ENCODE measurements around the gene PPP1R13B. TPM values are rescaled to one million over a fixed set of nuclear protein-coding genes. Genes with fewer than 3 reads are reported as not detected.

Gene PPP1R13B
- total RNA-seq, 2 donors from 2014 or later, result 63.0 to 89.3 TPM

GRCh38 chr14:103739793-103740501, 107.4 kb downstream of the PPP1R13B start:
- DNase-seq, result no peak
- ATAC-seq, result no peak
- intact Hi-C loops (cut with DNase I), result no loop called here

DNA sequence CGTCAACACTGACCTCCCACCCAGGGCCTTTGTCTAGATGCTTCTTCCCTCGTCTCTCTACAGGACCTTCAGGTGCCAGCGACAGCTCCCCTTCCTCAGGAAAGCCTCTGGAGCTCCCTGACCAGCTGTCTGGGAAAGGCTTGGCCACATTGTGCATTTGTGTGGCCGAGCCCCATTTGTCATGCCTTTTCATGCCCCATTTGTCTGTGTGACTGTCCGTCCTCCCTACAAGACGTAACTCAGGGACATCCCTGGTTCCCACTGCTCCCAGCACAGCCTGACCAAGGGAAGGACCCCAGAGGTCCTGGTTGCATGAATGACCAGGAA, 107.9 kb downstream of the PPP1R13B start:
- DNase-seq, result no peak
- intact Hi-C loops (cut with DNase I), result no loop called here
- ATAC-seq, result no peak

DNA sequence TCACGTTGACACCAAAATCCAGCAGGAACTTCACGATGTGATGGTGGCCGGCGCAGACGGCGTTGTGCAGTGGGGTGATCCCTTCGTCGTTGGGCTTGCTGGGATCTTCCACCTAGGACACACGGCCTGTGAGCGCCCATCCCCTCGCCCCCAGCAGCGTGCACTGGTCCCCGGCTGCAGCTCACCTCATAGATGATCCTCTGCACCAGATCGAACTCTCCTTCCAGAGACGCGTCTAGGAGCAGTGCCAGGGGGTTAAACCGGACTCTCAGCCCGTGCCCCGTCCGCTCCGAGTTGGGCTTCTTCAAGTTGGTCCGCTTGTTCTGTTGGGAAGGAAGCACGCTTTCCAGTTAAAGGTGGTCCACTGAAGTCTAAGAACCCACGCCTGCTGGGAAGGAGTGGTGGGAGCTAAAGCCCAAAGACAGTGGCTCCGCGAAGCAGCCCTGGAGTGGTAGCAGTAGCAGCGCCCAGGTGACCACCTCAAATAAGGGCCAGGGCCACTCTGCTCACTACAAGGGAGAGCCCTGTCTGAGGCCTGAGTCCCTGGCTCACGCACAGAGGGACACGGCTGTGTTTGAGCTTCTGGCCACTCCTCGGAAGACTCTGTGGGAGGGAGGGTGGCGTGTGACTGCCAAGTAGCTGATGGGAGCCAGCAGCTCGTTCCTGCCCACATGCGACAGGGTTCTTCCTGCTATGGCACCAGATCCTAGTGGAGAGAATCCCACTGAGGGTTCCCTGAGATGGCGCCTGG, 108.5 kb downstream of the PPP1R13B start:
- intact Hi-C loops (cut with DNase I), result no loop called here
- ATAC-seq (no peak), DNase-seq (no peak)

GRCh38 chr14:103738166-103738565, 109.2 kb downstream of the PPP1R13B start:
- ATAC-seq (no peak), DNase-seq (no peak)
- intact Hi-C loops (cut with DNase I), result no loop called here

GRCh38 chr14:103737432-103738045, 109.8 kb downstream of the PPP1R13B start:
- DNase-seq (no peak), ATAC-seq (no peak)
- intact Hi-C loops (cut with DNase I), result no loop called here

DNA sequence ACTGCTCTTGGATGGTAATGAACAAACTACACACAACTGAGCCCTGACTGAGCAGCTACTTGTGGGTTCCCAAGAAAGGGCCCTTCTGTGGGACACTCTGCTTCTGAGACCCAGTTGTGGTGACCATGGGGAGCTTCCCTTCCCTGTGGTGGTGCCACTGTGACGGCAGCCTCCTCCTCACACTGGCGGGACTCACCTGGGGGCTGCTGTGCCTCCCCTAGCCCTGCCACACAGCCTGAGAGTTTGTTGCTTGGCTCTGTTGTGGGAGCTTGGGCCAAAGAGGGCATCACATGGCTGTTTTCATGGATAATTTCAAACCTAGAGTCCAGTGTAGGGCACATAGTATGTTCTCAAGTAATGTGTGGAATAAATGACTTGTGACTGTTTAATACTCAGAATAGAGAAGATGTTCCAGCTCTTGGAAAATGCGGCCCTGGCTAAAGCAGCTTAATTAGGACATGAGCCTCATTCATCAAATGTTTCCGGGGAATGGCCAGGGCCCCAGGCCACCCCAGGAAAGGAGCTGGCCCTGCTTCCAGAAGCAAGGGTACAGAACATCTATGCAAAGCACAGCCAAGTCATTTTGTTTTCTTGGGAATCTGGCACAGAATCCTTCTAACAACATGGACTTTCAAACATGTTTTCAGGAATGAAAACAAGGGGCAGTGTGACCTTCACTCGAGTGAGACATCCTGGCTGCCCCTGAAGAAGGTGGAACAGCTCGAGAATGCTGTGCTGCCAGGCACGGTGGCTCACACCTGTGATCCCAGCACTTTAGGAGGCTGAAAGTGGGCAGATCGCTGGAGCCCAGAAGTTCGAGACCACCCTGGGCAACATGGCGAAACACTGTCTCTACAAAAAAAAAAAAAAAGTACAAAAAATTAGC, 110.6 kb downstream of the PPP1R13B start:
- intact Hi-C loops (cut with DNase I), result no loop called here
- ATAC-seq (no peak), DNase-seq (no peak)

DNA sequence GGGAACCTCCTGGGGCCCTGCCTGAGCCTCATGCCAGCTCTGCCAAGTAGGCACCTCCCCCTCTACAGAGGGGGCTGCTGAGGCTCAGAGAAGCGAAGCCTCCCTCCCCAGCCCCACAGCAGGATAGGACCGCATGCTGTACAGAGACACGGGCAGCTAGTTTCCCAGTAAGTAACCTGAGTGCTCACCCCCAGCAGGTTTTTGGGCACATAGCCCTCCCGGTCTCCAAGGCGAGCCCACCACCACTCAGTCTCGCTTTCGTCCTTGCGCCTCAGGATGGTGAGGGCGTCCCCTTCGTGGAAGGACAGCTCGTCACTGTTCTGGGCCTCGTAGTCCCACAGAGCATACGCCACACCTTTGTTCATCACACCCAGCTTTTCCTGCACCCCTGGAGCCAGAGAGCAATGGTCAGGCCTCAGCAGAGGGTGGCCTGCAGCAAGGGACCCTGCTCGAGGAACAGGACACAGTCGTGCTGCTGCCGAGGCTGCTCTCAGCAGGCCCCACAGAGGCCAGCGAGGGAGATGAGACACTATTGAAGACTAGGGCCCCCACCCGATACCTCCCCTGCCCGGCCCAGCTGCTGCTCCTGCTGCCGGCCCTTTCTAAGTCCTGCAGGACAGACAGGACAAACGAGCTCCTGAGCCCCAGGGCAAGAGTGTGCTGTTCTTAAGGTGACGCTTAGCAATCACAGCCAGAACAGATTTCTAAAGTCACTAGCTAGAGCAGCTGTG, 111.4 kb downstream of the PPP1R13B start:
- ATAC-seq (no peak), DNase-seq (no peak)
- intact Hi-C loops (cut with DNase I), result no loop called here

GRCh38 chr14:103735439-103735814, 111.9 kb downstream of the PPP1R13B start:
- intact Hi-C loops (cut with DNase I), result no loop called here
- ATAC-seq (peak; percentile 7 to 44), DNase-seq (no peak)

GRCh38 chr14:103735022-103735421, 112.4 kb downstream of the PPP1R13B start:
- ATAC-seq (peak in 1 of 2 donors; percentile 8), DNase-seq (no peak)
- intact Hi-C loops (cut with DNase I), result no loop called here

- intact Hi-C loops (cut with DNase I), result no loop called here
- DNase-seq, result no peak
- no peak for ATAC-seq
These were observed 113.1 kb downstream of the PPP1R13B start for GRCh38 chr14:103734081-103734888.

DNA sequence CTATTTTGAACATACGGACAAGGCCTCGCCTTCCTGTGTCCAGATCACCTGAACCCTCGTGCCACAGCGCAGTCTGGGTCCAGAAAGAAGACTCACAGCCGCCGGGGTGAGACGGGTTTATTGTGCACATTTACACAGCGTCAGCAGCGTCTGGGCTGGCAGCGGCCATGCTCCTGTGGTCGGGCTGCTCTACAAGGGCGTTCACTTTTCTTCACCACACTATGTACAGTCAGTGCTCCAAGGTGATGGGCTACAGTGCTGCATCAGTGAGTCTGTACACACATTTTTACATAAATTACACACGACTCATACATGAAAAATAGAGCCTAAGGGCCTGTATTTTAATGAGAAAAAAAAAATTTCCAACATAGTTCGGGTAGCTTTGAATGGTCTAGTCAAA, 113.7 kb downstream of the PPP1R13B start:
- intact Hi-C loops (cut with DNase I), result no loop called here
- ATAC-seq (no peak), DNase-seq (no peak)

- ATAC-seq, result no peak
- DNase-seq, result no peak
- intact Hi-C loops (cut with DNase I), result no loop called here
These were observed 114.3 kb downstream of the PPP1R13B start for GRCh38 chr14:103732868-103733620.

DNA sequence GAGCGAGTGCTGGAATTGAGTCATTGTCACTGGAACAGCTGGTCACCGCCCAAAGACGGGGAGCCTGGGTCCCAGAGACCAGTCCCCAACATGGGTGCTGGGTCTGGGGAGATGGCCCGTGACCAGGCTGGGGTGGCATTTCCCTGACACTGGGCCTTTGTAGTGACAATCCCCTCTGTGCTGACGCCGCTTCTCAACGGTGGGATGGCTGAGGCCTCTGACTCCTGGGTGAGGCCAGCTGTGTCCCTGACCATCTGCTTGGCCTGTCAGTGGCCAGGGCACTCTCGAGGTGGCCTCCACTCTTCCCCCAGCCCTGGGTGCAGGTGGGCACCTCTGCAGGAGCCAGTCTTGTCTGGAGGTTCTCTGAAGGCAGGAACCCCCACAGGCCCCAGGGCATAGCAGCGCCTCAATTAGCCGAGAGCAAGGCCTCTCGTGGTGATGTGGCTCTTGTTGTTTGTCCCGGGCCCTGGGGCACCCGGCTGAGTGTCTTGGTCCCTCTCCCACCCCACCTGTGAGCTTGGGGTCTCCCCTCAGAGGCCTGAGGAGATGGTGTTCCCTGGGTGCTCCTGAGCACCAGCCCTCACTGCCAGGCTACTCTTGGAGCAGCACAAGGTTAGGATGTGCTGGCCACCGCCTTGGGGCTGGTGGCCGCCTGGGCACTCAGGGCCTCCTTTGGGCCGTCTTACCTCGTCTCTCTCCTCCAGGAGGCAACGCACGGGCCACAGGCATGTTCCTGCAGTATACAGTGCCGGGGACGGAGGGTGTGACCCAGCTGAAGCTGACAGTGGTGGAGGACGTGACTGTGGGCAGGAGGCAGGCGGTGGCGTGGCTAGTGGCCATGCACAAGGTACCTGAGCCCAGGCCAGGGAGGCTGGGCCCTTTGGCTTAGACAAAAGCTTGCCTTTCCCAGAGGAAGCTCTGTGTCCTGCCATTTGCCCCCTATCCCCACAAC, 115.2 kb downstream of the PPP1R13B start:
- intact Hi-C loops (cut with DNase I), result no loop called here
- DNase-seq, result no peak
- no peak for ATAC-seq

GRCh38 chr14:103731481-103731880, 115.9 kb downstream of the PPP1R13B start:
- intact Hi-C loops (cut with DNase I), result no loop called here
- no peak for DNase-seq

GRCh38 chr14:103730490-103731035, 116.8 kb downstream of the PPP1R13B start:
- ATAC-seq, result peak; percentile 78 to 85
- intact Hi-C loops (cut with DNase I), result no loop called here
- peak; percentile 61 for DNase-seq

More at GRCh38 chr14:103731481-103731880, 115.9 kb downstream of the PPP1R13B start:
- ATAC-seq, result no peak
